Esophagus muscularis mucosa (tissue), 4 donors: Measurements from ENCODE around the gene PDE1A. TPM values are rescaled to one million over a fixed set of nuclear protein-coding genes. Genes with fewer than 3 reads are reported as not detected.
"Not testable (repeated sequence)": the region's sequence is repeated elsewhere in the genome, so short reads cannot be mapped to it uniquely, and the experiment has no call there.

ENCODE experiments used
- DNase-seq: peaks from one replicate; pipeline ENCODE4 v3.0.0-alpha.2; 2017; ENCODE audit errors: extremely low spot score
- H3K27ac ChIP-seq, 4 donors: fragments of 200-600 bp; sonication (generic); replicated peaks in 1 of 4; 1 replicate in 3 of 4; 2 replicates in 1 of 4; pipeline ENCODE4 v1.5.1; 2016 to 2019; ENCODE audit warnings: mild to moderate bottlenecking in 1 of 4
- H3K27me3 ChIP-seq, 4 donors: fragments of 200-600 bp; sonication (generic); one replicate each; pipeline versions ENCODE4 v1.5.1 to v1.6.0; 2016 to 2019
- H3K36me3 ChIP-seq, 4 donors: fragments of 200-600 bp; sonication (generic); one replicate each; pipeline ENCODE4 v1.5.1; 2016 to 2019
- H3K4me1 ChIP-seq, 4 donors: fragments of 200-600 bp; sonication (generic); one replicate each; pipeline ENCODE4 v1.5.1; 2016 to 2019
- H3K4me3 ChIP-seq, 4 donors: fragments of 200-600 bp; sonication (generic); 1 replicate in 2 of 4; 2 replicates in 2 of 4; pipeline ENCODE4 v1.5.1; 2016 to 2019; ENCODE audit warnings: mild to moderate bottlenecking in 4 of 4, moderate library complexity in 1 of 4
- H3K9me3 ChIP-seq, 4 donors: fragments of 200-600 bp; sonication (generic); 1 replicate in 3 of 4; 2 replicates in 1 of 4; pipeline ENCODE4 v1.5.1; 2016 to 2019
- EP300 ChIP-seq: sonication (generic); formaldehyde crosslinking; IDR thresholded peaks from one replicate; pipeline ENCODE4 v1.6.1; 2017; ENCODE audit warnings: antibody characterized with exemption
- POLR2A ChIP-seq: fragments of 450-650 bp; IDR thresholded peaks from one replicate; pipeline ENCODE4 v1.6.1; 2017; ENCODE audit warnings: antibody characterized with exemption, moderate library complexity, mild to moderate bottlenecking, low read depth
- POLR2AphosphoS5 ChIP-seq, 2 donors: sonication (generic); formaldehyde crosslinking; IDR thresholded peaks; one replicate each; pipeline ENCODE4 v1.6.1; 2017; ENCODE audit warnings: antibody characterized with exemption in 2 of 2
- WGBS: methylation state at CpG from one replicate; pipeline ENCODE4 v1.1.5; 2018; 5-methylcytosine and 5-hydroxymethylcytosine counted together
- intact Hi-C: fragments of 100-400 bp; cut with DNase I; formaldehyde crosslinking; loops from one replicate; pipeline ENCODE4 v1.15.1; 2023
- total RNA-seq, 4 donors: library from RNA; depleted of rRNA; stranded (reverse); fragments of >200 nt; gene quantifications; one replicate each; pipeline versions ENCODE4 v1.1.0 to v1.2.1, GENCODE V29; 2016
- TF ChIP-seq, protein P1 (sequence below), 3 experiments: fragments of 200-600 bp in 2 of 3; fragments of 450-650 bp in 1 of 3; sonication (generic) in 2 of 3; IDR thresholded peaks; one replicate each; pipeline ENCODE4 v1.5.1; 2017 to 2019; ENCODE audit warnings: antibody characterized with exemption in 3 of 3, mild to moderate bottlenecking in 2 of 3, moderate library complexity in 1 of 3

The PDE1A gene
- total RNA-seq, 4 donors from 2014 or later = 10.2 to 13.6 (median 10.9) TPM

DNA sequence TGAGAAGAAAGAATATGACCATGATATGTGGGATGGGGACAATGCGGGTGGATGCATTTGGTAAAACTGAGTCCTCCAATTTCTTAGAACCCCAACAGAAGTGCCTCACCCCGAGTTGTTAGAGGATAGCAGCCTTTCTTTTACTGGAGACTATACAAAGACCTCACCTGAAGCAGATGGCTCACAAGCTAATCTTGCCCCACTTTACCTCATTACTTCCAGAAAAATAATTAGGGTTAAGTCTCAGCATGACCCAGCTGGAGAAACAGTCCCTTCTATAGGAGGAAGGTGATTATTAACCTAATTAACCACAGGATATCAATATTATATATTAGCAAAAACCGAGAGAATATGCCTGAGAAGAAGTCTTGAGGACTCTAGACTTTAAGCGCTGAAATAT, 128.4 kb downstream of the PDE1A start:
- no peak for DNase-seq
- no peak overlapping the region for H3K4me3 ChIP-seq
- TF ChIP-seq, protein P1, sequence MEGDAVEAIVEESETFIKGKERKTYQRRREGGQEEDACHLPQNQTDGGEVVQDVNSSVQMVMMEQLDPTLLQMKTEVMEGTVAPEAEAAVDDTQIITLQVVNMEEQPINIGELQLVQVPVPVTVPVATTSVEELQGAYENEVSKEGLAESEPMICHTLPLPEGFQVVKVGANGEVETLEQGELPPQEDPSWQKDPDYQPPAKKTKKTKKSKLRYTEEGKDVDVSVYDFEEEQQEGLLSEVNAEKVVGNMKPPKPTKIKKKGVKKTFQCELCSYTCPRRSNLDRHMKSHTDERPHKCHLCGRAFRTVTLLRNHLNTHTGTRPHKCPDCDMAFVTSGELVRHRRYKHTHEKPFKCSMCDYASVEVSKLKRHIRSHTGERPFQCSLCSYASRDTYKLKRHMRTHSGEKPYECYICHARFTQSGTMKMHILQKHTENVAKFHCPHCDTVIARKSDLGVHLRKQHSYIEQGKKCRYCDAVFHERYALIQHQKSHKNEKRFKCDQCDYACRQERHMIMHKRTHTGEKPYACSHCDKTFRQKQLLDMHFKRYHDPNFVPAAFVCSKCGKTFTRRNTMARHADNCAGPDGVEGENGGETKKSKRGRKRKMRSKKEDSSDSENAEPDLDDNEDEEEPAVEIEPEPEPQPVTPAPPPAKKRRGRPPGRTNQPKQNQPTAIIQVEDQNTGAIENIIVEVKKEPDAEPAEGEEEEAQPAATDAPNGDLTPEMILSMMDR (IDR thresholded peaks at IDR 0.05) = no peak
- no peak for TF ChIP-seq EP300
- no peak for TF ChIP-seq POLR2AphosphoS5 (IDR thresholded peaks at IDR 0.05)
- TF ChIP-seq POLR2A = no peak
- no peaks in the 10 kb centered on the region for H3K36me3 ChIP-seq
- no peaks in the 10 kb centered on the region for H3K9me3 ChIP-seq
- 95% methylated on average over 4 of the region's 4 CpGs for WGBS
- intact Hi-C loops = no loop called here
- no peaks in the 10 kb centered on the region for H3K27me3 ChIP-seq
- no peak overlapping the region for H3K27ac ChIP-seq
- no peaks in the 10 kb centered on the region for H3K4me1 ChIP-seq

GRCh38 chr2:182291296-182291695, 135.5 kb downstream of the PDE1A start:
- H3K27ac ChIP-seq = no peak overlapping the region
- TF ChIP-seq POLR2A = no peak
- TF ChIP-seq, protein P1 (IDR thresholded peaks at IDR 0.05) = no peak
- TF ChIP-seq POLR2AphosphoS5 (IDR thresholded peaks at IDR 0.05) = no peak
- no peak for TF ChIP-seq EP300
- 56% methylated on average over 1 of the region's 1 CpG for WGBS
- no peak overlapping the region for H3K4me3 ChIP-seq
- H3K9me3 ChIP-seq = no peaks in the 10 kb centered on the region
- H3K36me3 ChIP-seq = no peaks in the 10 kb centered on the region
- no peaks in the 10 kb centered on the region for H3K4me1 ChIP-seq
- H3K27me3 ChIP-seq = no peaks in the 10 kb centered on the region
- intact Hi-C loops = no loop called here
- no peak for DNase-seq

DNA sequence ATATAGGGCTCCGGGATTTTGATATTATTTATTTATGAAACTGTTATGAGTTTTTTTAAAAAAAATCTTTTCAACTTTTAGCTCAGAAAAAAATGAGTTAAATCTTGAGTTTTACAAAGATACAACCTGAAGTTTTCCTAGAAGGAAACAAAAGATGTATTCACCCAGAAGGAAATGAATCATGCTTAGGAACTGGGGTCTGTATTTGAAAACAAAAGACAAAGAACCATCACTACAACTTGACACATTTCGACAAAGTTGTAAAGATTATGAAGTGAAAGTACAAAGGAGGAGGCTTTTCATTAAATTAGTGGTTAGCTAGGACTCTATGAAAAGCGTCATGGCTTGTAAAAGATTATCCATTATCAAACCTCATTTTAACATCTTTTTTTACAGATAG, 143.3 kb downstream of the PDE1A start:
- intact Hi-C loops = no loop called here
- no peak for DNase-seq
- Histone ChIP-seq H3K4me1 (no peaks in the 10 kb centered on the region), H3K4me3 (no peak overlapping the region), H3K27ac (no peak overlapping the region), H3K27me3 (no peaks in the 10 kb centered on the region), H3K9me3 (no peaks in the 10 kb centered on the region), H3K36me3 (no peaks in the 10 kb centered on the region)
- WGBS = 85% methylated on average over 3 of the region's 3 CpGs
- TF ChIP-seq, protein P1 (IDR thresholded peaks at IDR 0.05) = no peak
- TF ChIP-seq EP300 (no peak), POLR2A (no peak), POLR2AphosphoS5 (IDR thresholded peaks at IDR 0.05) (no peak)

DNA sequence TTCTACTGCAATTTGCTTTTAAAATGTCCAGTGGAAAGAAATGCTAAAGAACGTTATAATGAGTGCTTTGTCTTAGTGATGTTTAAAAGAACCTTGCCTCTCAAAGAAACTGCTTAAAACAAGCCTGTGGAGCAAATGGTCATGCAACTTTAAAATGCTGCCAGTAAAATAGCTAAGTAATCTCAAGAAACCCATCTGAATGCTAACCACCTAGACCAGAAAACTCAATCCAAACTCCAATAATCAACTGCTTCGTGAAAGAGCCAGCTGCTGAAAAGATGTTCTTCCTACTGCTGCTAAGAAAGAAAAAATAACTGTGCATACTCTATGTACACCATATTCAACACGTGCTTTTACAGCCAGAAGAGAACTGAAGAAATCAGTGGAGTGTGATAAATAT, 145.6 kb downstream of the PDE1A start:
- WGBS = 61% methylated on average over 3 of the region's 3 CpGs
- TF ChIP-seq, protein P1 (IDR thresholded peaks at IDR 0.05) = no peak
- TF ChIP-seq POLR2A (no peak), POLR2AphosphoS5 (IDR thresholded peaks at IDR 0.05) (no peak), EP300 (no peak)

GRCh38 chr2:182280118-182280517, 146.7 kb downstream of the PDE1A start:
- intact Hi-C loops = no loop called here
- TF ChIP-seq EP300 (no peak), POLR2A (no peak), POLR2AphosphoS5 (IDR thresholded peaks at IDR 0.05) (no peak)
- TF ChIP-seq, protein P1 (IDR thresholded peaks at IDR 0.05) = no peak
- no peak overlapping the region for H3K27ac ChIP-seq

More for the DNA sequence above, 145.6 kb downstream of the PDE1A start:
- H3K9me3 ChIP-seq = peaks cover 0 to 16% (median 12%) of the 10 kb centered on the region in 4 donors
- no peak overlapping the region for H3K4me3 ChIP-seq
- H3K4me1 ChIP-seq = no peaks in the 10 kb centered on the region
- H3K27me3 ChIP-seq = no peaks in the 10 kb centered on the region
- no peak for DNase-seq
- intact Hi-C loops = no loop called here
- no peak overlapping the region for H3K27ac ChIP-seq
- no peaks in the 10 kb centered on the region for H3K36me3 ChIP-seq

GRCh38 chr2:182276662-182277061, 150.2 kb downstream of the PDE1A start:
- H3K36me3 ChIP-seq, intact Hi-C loops, H3K4me3 ChIP-seq, H3K4me1 ChIP-seq, H3K27me3 ChIP-seq, H3K27ac ChIP-seq, DNase-seq: not testable (repeated sequence)
- peaks cover 0 to 17% (median 14%) of the 10 kb centered on the region in 4 donors for H3K9me3 ChIP-seq
- WGBS = 82% methylated on average over 6 of the region's 6 CpGs

More at GRCh38 chr2:182280118-182280517, 146.7 kb downstream of the PDE1A start:
- H3K4me3 ChIP-seq = no peak overlapping the region
- H3K4me1 ChIP-seq = no peaks in the 10 kb centered on the region
- H3K36me3 ChIP-seq = no peaks in the 10 kb centered on the region
- no peaks in the 10 kb centered on the region for H3K27me3 ChIP-seq
- H3K9me3 ChIP-seq = peaks cover 0 to 17% (median 14%) of the 10 kb centered on the region in 4 donors
- no peak for DNase-seq
